ENCODE measurements around the gene ANKS1A.

- TF ChIP-seq POLR2A (IDR thresholded peaks at IDR 0.05): no peak
- TF ChIP-seq, protein P1, sequence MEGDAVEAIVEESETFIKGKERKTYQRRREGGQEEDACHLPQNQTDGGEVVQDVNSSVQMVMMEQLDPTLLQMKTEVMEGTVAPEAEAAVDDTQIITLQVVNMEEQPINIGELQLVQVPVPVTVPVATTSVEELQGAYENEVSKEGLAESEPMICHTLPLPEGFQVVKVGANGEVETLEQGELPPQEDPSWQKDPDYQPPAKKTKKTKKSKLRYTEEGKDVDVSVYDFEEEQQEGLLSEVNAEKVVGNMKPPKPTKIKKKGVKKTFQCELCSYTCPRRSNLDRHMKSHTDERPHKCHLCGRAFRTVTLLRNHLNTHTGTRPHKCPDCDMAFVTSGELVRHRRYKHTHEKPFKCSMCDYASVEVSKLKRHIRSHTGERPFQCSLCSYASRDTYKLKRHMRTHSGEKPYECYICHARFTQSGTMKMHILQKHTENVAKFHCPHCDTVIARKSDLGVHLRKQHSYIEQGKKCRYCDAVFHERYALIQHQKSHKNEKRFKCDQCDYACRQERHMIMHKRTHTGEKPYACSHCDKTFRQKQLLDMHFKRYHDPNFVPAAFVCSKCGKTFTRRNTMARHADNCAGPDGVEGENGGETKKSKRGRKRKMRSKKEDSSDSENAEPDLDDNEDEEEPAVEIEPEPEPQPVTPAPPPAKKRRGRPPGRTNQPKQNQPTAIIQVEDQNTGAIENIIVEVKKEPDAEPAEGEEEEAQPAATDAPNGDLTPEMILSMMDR (IDR thresholded peaks at IDR 0.05 in 8 of 11, conservative IDR thresholded peaks at IDR 0.05 in 3 of 11): no peak
- no peak for TF ChIP-seq POLR2AphosphoS5 (IDR thresholded peaks at IDR 0.05)
These were observed 146.5 kb downstream of the ANKS1A start for GRCh38 chr6:35035481-35036030.
